ENCODE data around the gene GAK. TPM values are rescaled to one million over a fixed set of nuclear protein-coding genes. Genes with fewer than 3 reads are reported as not detected.

GAK gene
- total and polyA plus RNA-seq, 2 experiments from 2014 or later, result 87.1 to 88.4 TPM

DNA sequence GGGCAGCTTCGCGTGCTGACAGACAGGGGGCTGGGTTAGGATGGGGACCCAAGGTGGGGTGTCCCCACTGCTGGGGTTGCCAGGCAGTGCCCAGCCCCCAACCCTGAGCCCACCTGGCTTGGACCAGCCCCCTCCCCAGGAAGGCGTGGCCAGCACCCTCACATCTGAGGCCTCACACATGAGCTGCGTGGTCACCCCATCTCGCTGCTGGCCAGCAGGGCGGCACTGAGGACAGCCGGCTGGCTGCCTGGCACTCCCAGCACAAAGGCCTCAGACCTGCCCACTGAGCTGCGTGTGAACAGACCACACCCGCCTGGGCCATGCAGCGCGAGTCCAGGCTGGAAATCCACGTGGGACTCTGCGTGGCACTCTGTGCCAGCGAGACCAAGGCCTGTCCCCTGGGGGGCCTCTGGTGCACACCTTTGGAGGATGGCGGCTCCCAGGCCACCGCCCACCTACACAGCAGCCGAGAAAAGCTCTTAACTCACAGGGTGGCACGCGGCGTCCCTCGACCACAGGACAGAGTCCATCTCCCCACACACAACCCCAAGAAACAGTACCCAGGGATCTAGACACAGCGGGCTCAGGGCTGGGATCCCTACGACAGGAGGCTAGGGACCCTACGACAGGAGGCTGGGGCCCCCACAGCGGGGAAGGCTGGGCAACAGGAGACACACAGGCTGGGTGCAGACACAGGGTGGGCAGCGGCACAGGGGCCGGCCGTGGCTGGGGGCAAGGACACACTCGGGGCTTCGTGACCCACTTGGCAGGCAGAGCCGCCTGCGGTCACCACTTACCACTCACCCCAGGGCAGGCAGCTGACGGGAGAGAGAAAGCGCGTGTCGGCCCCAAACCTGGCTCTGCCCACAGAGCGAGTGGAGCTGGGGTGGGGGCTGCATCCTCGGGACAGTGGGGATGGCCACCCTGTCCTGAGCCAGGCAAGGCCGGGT, 31.4 kb upstream of the GAK start:
- TF ChIP-seq, protein P1, sequence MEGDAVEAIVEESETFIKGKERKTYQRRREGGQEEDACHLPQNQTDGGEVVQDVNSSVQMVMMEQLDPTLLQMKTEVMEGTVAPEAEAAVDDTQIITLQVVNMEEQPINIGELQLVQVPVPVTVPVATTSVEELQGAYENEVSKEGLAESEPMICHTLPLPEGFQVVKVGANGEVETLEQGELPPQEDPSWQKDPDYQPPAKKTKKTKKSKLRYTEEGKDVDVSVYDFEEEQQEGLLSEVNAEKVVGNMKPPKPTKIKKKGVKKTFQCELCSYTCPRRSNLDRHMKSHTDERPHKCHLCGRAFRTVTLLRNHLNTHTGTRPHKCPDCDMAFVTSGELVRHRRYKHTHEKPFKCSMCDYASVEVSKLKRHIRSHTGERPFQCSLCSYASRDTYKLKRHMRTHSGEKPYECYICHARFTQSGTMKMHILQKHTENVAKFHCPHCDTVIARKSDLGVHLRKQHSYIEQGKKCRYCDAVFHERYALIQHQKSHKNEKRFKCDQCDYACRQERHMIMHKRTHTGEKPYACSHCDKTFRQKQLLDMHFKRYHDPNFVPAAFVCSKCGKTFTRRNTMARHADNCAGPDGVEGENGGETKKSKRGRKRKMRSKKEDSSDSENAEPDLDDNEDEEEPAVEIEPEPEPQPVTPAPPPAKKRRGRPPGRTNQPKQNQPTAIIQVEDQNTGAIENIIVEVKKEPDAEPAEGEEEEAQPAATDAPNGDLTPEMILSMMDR (IDR thresholded peaks at IDR 0.05; ENCODE audit: poor library complexity), result no peak
- TF ChIP-seq EZH2phosphoT487 (IDR thresholded peaks at IDR 0.05; ENCODE audit: low read depth, severe bottlenecking, unreplicated experiment) (no peak), EZH2 (IDR thresholded peaks at IDR 0.05; ENCODE audit: borderline replicate concordance) (no peak)
- H2AFZ ChIP-seq, result no peak overlapping the region

GRCh38 chr4:962231-963208, 30.4 kb upstream of the GAK start:
- TF ChIP-seq EZH2 (IDR thresholded peaks at IDR 0.05; ENCODE audit: borderline replicate concordance), result no peak
- Histone ChIP-seq H3K36me3 (replicated peaks; ENCODE audit: insufficient read depth, low read depth) (no peaks in the 10 kb centered on the region), H3K9me2 (replicated peaks; ENCODE audit: insufficient read depth) (no peaks in the 10 kb centered on the region), H3K4me3 (no peak overlapping the region), H3K79me2 (no peaks in the 10 kb centered on the region), H2AFZ (no peak overlapping the region), H3K9me3 (ENCODE audit: low read depth) (no peaks in the 10 kb centered on the region), H3K27me3 (no peaks in the 10 kb centered on the region), H3K4me2 (no peak overlapping the region), H4K20me1 (ENCODE audit: insufficient read depth, poor library complexity, severe bottlenecking) (no peaks in the 10 kb centered on the region), H3K27ac (no peak overlapping the region), H3K4me1 (ENCODE audit: insufficient read depth) (no peaks in the 10 kb centered on the region)
- DNase-seq (ENCODE audit: low spot score), result no peak
- WGBS (ENCODE audit: low lambda C conversion rate, missing lambda C conversion rate), result 97% methylated on average over 47 of the region's 54 CpGs

More for the DNA sequence above, 31.4 kb upstream of the GAK start:
- Histone ChIP-seq H3K4me2 (no peak overlapping the region), H3K27me3 (no peaks in the 10 kb centered on the region), H3K27ac (no peak overlapping the region), H3K4me3 (no peak overlapping the region), H3K79me2 (no peaks in the 10 kb centered on the region), H4K20me1 (ENCODE audit: insufficient read depth, poor library complexity, severe bottlenecking) (no peaks in the 10 kb centered on the region), H3K9me3 (ENCODE audit: low read depth) (no peaks in the 10 kb centered on the region), H3K4me1 (ENCODE audit: insufficient read depth) (no peaks in the 10 kb centered on the region), H3K36me3 (replicated peaks; ENCODE audit: insufficient read depth, low read depth) (no peaks in the 10 kb centered on the region), H3K9me2 (replicated peaks; ENCODE audit: insufficient read depth) (no peaks in the 10 kb centered on the region)
- no peak for DNase-seq (ENCODE audit: low spot score)
- WGBS (ENCODE audit: low lambda C conversion rate, missing lambda C conversion rate), result 95% methylated on average over 34 of the region's 39 CpGs

- no peak overlapping the region for H3K27ac ChIP-seq
- no peaks in the 10 kb centered on the region for H3K79me2 ChIP-seq
- H3K9me2 ChIP-seq (replicated peaks; ENCODE audit: insufficient read depth), result no peaks in the 10 kb centered on the region
- H3K4me1 ChIP-seq (ENCODE audit: insufficient read depth), result no peaks in the 10 kb centered on the region
- no peaks in the 10 kb centered on the region for H3K27me3 ChIP-seq
- H2AFZ ChIP-seq, result no peak overlapping the region
- no peak overlapping the region for H3K4me2 ChIP-seq
- H3K4me3 ChIP-seq, result no peak overlapping the region
- no peaks in the 10 kb centered on the region for H3K9me3 ChIP-seq (ENCODE audit: low read depth)
- 95% methylated on average over 33 of the region's 52 CpGs for WGBS (ENCODE audit: low lambda C conversion rate, missing lambda C conversion rate)
- TF ChIP-seq EZH2 (IDR thresholded peaks at IDR 0.05; ENCODE audit: borderline replicate concordance), result no peak
- no peak for TF ChIP-seq EZH2phosphoT487 (IDR thresholded peaks at IDR 0.05; ENCODE audit: low read depth, severe bottlenecking, unreplicated experiment)
- TF ChIP-seq, protein P1 (IDR thresholded peaks at IDR 0.05; ENCODE audit: poor library complexity), result no peak
- H3K36me3 ChIP-seq (replicated peaks; ENCODE audit: insufficient read depth, low read depth), result no peaks in the 10 kb centered on the region
- DNase-seq (ENCODE audit: low spot score), result no peak
- H4K20me1 ChIP-seq (ENCODE audit: insufficient read depth, poor library complexity, severe bottlenecking), result no peaks in the 10 kb centered on the region
Measured at GRCh38 chr4:961351-962230, 29.5 kb upstream of the GAK start.

Measured in hepatocyte (in vitro differentiated cells).